Stomach (tissue), 9 donors: ENCODE results near the gene ESPN. TPM values are rescaled to one million over a fixed set of nuclear protein-coding genes. Genes with fewer than 3 reads are reported as not detected.
"Not testable (repeated sequence)": the region's sequence is repeated elsewhere in the genome, so short reads cannot be mapped to it uniquely, and the experiment has no call there.

Experiments used
- DNase-seq, 2 donors: peaks; one replicate each; pipeline versions ENCODE4 v3.0.0 to v3.0.0-alpha.2; 2013 to 2019
- H3K27ac ChIP-seq, 5 donors: fragments of 200-600 bp in 4 of 5; sonication (generic) in 4 of 5; one replicate each; pipeline ENCODE4 v1.5.1; 2013 to 2019; ENCODE audit warnings: mild to moderate bottlenecking in 1 of 5, moderate library complexity in 1 of 5
- H3K27me3 ChIP-seq, 3 donors: fragments of 200-600 bp; sonication (generic); one replicate each; pipeline ENCODE4 v1.5.1; 2017 to 2019; ENCODE audit warnings: mixed run types in 1 of 3
- H3K36me3 ChIP-seq, 4 donors: fragments of 200-600 bp; sonication (generic); 1 replicate in 3 of 4; 2 replicates in 1 of 4; pipeline ENCODE4 v1.5.1; 2016 to 2019
- H3K4me1 ChIP-seq, 4 donors: fragments of 200-600 bp; sonication (generic); one replicate each; pipeline ENCODE4 v1.5.1; 2016 to 2019
- H3K4me3 ChIP-seq, 4 donors: fragments of 200-600 bp; sonication (generic) in 3 of 4; one replicate each; pipeline ENCODE4 v1.5.1; 2016 to 2019; ENCODE audit warnings: mild to moderate bottlenecking in 1 of 4
- H3K9me3 ChIP-seq, 4 donors: fragments of 200-600 bp; sonication (generic); one replicate each; pipeline ENCODE4 v1.5.1; 2016 to 2019
- EP300 ChIP-seq: sonication (generic); formaldehyde crosslinking; IDR thresholded peaks from one replicate; pipeline ENCODE4 v1.6.1; 2017; ENCODE audit warnings: antibody characterized with exemption
- POLR2A ChIP-seq, 4 donors: fragments of 450-650 bp; IDR thresholded peaks; one replicate each; pipeline ENCODE4 v1.6.1; 2016; ENCODE audit warnings: antibody characterized with exemption in 4 of 4, control low read depth in 2 of 4, mild to moderate bottlenecking in 1 of 4, moderate library complexity in 1 of 4
- POLR2AphosphoS5 ChIP-seq, 3 donors: sonication (generic); formaldehyde crosslinking; IDR thresholded peaks; one replicate each; pipeline ENCODE4 v1.6.1; 2016; ENCODE audit warnings: antibody characterized with exemption in 3 of 3
- WGBS, 5 donors: extraction: QIAGEN DNeasy Blood & Tissue Kit in 3 of 5; methylation state at CpG; one replicate each; pipeline versions ENCODE4 v1.1.5 to v1.1.7; 2013 to 2018; 5-methylcytosine and 5-hydroxymethylcytosine counted together
- intact Hi-C: fragments of 100-400 bp; cut with DNase I; formaldehyde crosslinking; loops from one replicate; pipeline ENCODE4 v1.15.1; 2023; ENCODE audit warnings: low total_unique reads
- polyA plus RNA-seq, 3 donors: library from polyadenylated mRNA; stranded (reverse); fragments of 200-250 nt; gene quantifications; one replicate each; pipeline ENCODE4 v1.2.3, GENCODE V29; 2013
- total RNA-seq, 5 donors: library from RNA; depleted of rRNA; stranded (reverse); fragments of >200 nt; gene quantifications; one replicate each; pipeline versions ENCODE4 v1.1.0 to v1.2.3, GENCODE V29; 2014 to 2016
- TF ChIP-seq, protein P1 (sequence below), 7 experiments: fragments of 450-650 bp in 4 of 7; fragments of 200-600 bp in 3 of 7; sonication (generic) in 3 of 7; IDR thresholded peaks; one replicate each; pipeline ENCODE4 v1.5.1; 2016 to 2019; ENCODE audit warnings: antibody characterized with exemption in 7 of 7, control low read depth in 2 of 7, mild to moderate bottlenecking in 1 of 7
- donor health status: healthy with polysubstance abuse.
- donor health status: Bipolar disorder and iron deficiency.
- donor health status: healthy.

Gene ESPN
- total and polyA plus RNA-seq, 8 donors, result 1.5 to 68.4 (median 4.8) TPM; not detected in 2

DNA sequence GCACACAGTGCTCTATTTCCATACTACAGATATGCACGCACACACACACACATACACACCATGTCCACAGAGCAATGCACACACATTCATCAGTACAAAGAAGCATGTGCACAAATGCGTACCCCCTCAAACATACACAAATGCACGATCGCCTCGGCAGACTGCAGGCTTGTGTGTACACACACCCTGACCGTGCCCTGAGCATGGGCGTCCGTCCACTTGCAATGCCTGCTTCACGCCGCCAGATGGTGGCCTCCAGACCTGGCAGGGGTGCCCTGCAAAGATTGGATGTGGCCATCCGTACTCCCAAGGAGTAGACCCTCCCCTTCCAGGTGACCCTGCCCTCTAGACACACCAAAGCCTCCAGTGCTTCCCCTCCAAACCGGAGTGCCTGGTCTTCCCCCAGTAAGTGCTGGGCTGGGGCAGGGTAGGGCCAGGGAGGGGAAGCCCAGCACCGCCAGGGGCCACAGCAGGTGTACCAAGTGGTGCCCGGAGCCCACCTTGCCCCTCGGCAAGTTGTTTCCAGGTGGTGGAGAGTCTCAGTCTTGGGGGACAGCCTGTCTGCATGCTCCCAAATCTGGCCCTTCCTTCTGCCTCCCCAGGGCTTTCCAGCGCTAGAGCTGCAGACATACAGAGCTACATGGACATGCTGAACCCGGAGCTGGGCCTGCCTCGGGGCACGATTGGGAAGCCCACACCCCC lies 20.6 kb downstream of the ESPN start:
- no peaks in the 10 kb centered on the region for H3K36me3 ChIP-seq
- no peaks in the 10 kb centered on the region for H3K9me3 ChIP-seq
- peaks cover 13 to 89% (median 49%) of the 10 kb centered on the region in 3 donors for H3K27me3 ChIP-seq
- H3K4me3 ChIP-seq, result no peak overlapping the region
- intact Hi-C loops, result no loop called here
- peaks cover 24 to 40% (median 39%) of the 10 kb centered on the region in 4 donors for H3K4me1 ChIP-seq
- TF ChIP-seq, protein P1, sequence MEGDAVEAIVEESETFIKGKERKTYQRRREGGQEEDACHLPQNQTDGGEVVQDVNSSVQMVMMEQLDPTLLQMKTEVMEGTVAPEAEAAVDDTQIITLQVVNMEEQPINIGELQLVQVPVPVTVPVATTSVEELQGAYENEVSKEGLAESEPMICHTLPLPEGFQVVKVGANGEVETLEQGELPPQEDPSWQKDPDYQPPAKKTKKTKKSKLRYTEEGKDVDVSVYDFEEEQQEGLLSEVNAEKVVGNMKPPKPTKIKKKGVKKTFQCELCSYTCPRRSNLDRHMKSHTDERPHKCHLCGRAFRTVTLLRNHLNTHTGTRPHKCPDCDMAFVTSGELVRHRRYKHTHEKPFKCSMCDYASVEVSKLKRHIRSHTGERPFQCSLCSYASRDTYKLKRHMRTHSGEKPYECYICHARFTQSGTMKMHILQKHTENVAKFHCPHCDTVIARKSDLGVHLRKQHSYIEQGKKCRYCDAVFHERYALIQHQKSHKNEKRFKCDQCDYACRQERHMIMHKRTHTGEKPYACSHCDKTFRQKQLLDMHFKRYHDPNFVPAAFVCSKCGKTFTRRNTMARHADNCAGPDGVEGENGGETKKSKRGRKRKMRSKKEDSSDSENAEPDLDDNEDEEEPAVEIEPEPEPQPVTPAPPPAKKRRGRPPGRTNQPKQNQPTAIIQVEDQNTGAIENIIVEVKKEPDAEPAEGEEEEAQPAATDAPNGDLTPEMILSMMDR (IDR thresholded peaks at IDR 0.05), result peak in 5 of 7 experiments; percentile 51 to 78 (median 69)
- TF ChIP-seq EP300, result no peak
- DNase-seq, result peak; percentile 76 to 80
- H3K27ac ChIP-seq, result no peak overlapping the region
- WGBS, 5 donors, result 31 to 49% (median 45%) methylated on average over 14 to 19 of the region's 19 CpGs

DNA sequence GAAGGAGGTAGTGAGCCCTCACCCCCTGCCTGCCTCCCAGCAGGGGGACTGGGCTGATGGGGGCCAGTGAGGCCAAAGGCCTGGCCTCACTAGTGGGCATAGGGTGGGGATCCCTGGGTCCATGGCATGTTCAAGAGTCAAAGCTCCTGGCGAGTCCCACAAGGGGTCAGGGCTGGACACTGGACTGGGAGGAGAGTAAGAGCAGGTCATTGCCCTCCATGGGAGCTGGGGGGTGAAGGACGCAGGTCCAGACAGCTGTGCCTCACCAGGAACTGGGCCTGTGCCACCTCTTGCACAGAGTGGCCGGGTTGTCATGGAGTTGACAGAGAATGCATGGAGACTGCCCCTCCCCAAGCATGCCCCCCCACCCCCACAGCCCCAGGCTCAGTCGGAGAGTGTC lies 21.4 kb downstream of the ESPN start:
- DNase-seq, intact Hi-C loops, H3K27ac ChIP-seq, H3K4me3 ChIP-seq, H3K9me3 ChIP-seq, H3K36me3 ChIP-seq: not testable (repeated sequence)
- peaks cover 24 to 39% (median 36%) of the 10 kb centered on the region in 4 donors for H3K4me1 ChIP-seq
- 67 to 93% (median 76%) methylated on average over 2 to 4 of the region's 4 CpGs for WGBS, 5 donors
- H3K27me3 ChIP-seq, result peaks cover 13 to 89% (median 48%) of the 10 kb centered on the region in 3 donors

DNA sequence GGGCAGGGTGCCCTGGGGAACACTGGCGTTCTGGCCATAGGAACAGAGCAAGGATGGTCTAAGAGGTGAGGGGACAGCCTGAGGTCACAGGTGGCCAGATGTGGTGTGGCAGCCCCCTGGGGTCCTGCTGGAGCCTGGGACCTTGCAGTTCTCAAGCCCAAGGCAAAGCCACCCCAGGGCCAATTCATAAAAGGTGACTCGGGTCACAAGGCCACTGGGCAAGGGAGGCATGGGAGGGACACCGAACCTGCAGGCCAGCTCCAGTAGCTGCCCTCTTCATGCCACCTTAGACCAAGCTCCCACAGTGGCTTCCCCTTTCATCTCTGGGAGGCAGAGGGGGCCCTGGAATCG lies 22.1 kb downstream of the ESPN start:
- peak overlapping the region in 3 of 4 donors; percentile 11 to 42 (median 21) for H3K4me3 ChIP-seq
- no peak overlapping the region for H3K27ac ChIP-seq
- peaks cover 13 to 89% (median 53%) of the 10 kb centered on the region in 3 donors for H3K27me3 ChIP-seq
- intact Hi-C loops, result no loop called here
- no peak for TF ChIP-seq POLR2AphosphoS5 (IDR thresholded peaks at IDR 0.05)
- TF ChIP-seq, protein P1 (IDR thresholded peaks at IDR 0.05), result no peak
- TF ChIP-seq EP300, result no peak
- 58 to 95% (median 64%) methylated on average over 3 to 4 of the region's 4 CpGs for WGBS, 5 donors
- no peaks in the 10 kb centered on the region for H3K9me3 ChIP-seq
- H3K4me1 ChIP-seq, result peaks cover 24 to 47% (median 39%) of the 10 kb centered on the region in 4 donors
- no peak for DNase-seq
- no peaks in the 10 kb centered on the region for H3K36me3 ChIP-seq

DNA sequence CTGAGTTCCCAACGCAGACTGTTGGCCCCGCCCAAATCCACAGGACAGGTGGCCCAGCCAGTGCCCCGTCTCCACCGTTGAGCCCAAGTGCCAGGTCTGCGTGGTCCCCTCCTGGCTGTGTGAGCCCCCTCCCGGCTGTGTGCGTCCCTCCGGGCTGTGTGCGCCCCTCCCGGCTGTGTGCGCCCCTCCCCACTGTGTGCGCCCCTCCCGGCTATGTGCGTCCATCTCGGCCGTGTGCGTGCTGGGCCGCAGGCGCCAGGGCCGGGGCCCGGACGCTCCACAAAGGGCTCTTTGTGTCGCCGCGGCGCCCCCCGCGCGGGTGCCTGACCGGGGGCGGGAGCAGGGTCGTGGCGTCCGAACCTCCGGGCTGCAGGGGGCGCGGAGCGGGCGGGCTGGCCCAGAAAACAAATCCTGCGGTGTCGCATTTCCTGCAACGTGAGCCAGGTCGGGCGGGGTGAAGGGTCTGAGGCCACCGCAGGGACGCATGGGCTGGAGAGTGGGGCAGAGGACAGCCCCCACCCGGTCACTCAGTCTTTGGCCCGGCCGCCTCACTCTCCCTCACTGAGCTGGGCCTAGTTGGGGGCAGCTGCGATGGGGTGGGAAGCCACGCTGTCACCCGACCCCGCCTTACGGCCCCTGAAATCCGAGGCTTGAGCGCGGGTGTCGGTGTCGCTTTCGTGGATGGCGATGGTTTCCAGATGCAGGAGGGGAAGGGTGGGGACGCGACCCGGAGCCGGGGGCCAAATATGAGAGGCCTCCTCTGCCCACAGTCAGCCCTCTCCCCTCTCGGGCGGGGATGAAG lies 22.6 kb downstream of the ESPN start:
- Histone ChIP-seq H3K4me1 (peaks cover 24 to 49% (median 39%) of the 10 kb centered on the region in 4 donors), H3K36me3 (no peaks in the 10 kb centered on the region), H3K27me3 (peaks cover 13 to 89% (median 58%) of the 10 kb centered on the region in 3 donors), H3K27ac (no peak overlapping the region), H3K9me3 (no peaks in the 10 kb centered on the region), H3K4me3 (peak overlapping the region; percentile 11 to 42 (median 26))
- DNase-seq, result peak in 1 of 2 donors; percentile 58
- TF ChIP-seq EP300 (no peak), POLR2A (IDR thresholded peaks at IDR 0.05) (no peak)
- 0 to 18% (median 4%) methylated on average over 9 to 67 of the region's 67 CpGs for WGBS, 5 donors
- intact Hi-C loops, result no loop called here

DNA sequence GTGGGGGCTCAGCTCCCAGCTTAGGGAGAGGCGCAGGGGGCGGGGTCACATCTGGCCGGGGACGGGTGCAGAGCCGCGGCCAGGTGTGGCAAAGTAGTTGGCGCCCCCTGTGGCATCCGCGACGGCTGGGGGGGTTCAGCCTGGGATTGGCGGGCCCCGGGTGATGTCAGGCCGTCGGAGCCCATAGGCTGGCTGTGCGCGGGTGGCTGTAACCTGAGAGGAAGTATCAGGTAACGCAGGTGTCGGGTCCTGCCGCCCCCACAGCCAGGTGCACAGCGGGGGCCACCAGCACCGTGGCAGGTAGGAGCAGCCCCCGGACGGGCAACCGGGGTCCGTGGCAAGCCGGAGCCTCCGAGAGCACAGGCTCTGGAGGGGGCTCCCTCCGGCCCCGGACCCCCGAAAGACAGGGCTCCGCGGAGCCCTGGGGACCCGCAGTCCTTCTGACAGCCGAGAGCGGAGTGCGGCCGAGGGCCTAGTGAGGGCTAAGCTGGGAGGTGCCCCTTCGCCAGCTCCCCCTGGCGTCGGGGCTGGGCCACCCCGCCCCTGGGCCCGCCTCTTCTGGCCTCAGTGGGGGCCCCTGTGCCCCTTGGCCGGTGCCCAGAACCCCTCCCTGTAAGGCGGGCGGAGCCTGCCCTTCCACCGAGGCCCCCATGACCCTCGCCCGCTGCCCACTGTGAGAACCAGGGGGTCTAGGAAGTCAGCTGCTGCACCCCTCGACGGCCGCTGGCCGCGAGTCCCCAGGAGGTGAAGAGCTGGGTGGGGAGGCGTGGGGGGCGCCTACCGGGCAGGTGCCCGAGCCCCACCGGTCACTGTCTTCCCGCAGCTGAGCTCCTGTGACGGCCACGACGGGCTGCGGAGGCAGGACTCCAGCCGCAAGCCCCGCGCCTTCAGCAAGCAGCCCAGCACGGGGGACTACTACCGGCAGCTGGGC lies 23.5 kb downstream of the ESPN start:
- WGBS, 5 donors, result 0 to 3% (median 2%) methylated on average over 5 to 68 of the region's 68 CpGs
- DNase-seq, result peak in 1 of 2 donors; percentile 82
- H3K27me3 ChIP-seq, result peaks cover 13 to 98% (median 58%) of the 10 kb centered on the region in 3 donors
- no peak overlapping the region for H3K27ac ChIP-seq
- no peaks in the 10 kb centered on the region for H3K36me3 ChIP-seq
- H3K4me1 ChIP-seq, result peaks cover 24 to 49% (median 39%) of the 10 kb centered on the region in 4 donors
- intact Hi-C loops, result no loop called here
- H3K4me3 ChIP-seq, result peak overlapping the region; percentile 23 to 42 (median 32)
- TF ChIP-seq, protein P1 (IDR thresholded peaks at IDR 0.05), result no peak
- TF ChIP-seq EP300 (no peak), POLR2A (IDR thresholded peaks at IDR 0.05) (no peak), POLR2AphosphoS5 (IDR thresholded peaks at IDR 0.05) (no peak)
- H3K9me3 ChIP-seq, result no peaks in the 10 kb centered on the region
